GM19372 (cell line): ENCODE results near the gene TSHZ3.

Experiments used
- ATAC-seq: cut with Tn5 transposase; IDR thresholded peaks from one replicate; pipeline ENCODE4 v1.9.1; 2021; ENCODE audit warnings: mild to moderate bottlenecking, low read depth, moderate library complexity; ENCODE audit not compliant: unreplicated experiment

Gene TSHZ3

GRCh38 chr19:31290931-31291590 lies 58.2 kb downstream of the TSHZ3 start:
- ATAC-seq: no peak

DNA sequence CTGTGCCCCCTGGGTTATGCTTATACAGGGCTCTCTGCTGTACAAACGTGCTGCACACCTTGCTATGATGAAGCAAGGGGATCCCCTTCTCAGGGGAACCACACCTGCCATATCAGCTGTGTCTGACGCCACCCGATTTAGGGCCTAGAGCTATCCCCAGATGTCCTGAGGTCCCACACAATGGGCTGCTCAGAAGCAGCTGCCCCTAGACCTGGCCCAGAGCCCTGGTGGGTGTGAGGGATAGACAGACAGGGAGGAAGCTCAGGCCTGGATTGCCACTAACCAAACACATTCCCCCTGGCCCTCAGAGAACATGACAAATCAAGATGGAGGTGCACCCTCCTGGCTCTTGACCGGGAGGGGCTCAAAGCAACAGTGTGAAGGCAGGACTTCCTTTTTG lies 59.3 kb downstream of the TSHZ3 start:
- ATAC-seq: no peak

- no peak for ATAC-seq
These were observed 59.8 kb downstream of the TSHZ3 start for GRCh38 chr19:31289381-31289880.

- no peak for ATAC-seq
These were observed 62.7 kb downstream of the TSHZ3 start for GRCh38 chr19:31286491-31286890.

DNA sequence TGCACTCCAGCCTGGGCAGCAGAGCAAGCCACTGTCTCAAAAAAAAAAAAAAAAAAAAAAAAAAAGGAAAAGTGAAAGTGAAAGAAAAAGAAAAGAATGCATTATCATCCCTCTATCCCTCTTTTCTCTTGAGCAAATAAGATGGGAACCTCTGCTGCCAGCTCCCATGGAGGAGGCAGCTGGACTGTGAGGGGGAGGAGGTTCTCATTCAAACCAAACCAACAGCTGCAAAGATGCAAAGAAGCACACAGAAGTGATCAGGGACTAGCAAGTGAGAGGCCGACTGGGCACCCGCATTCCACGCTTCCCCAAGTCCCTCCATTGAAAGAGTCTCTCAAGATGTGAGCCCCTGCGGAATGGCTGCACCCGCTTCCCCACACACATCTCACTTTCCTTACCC lies 63.5 kb downstream of the TSHZ3 start:
- no peak for ATAC-seq

DNA sequence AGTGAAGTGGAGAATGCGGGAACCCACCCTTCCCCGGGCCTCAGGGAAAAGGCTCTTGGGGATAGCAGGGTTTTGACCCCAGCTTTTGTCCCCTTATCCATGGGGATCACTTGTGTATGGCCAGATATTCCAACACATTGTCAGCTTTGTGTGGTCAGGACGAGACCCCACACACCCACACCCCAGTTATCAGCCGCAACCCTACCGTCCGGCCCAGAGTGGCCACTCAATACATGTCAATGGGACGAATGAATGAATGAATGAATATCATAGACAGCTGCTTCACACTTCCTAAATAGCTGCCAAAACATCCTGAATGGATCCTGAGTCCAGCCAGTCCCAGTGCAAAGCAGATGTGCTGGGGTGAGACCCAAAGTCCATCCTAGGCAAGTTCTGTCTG lies 64.6 kb downstream of the TSHZ3 start:
- ATAC-seq: no peak

DNA sequence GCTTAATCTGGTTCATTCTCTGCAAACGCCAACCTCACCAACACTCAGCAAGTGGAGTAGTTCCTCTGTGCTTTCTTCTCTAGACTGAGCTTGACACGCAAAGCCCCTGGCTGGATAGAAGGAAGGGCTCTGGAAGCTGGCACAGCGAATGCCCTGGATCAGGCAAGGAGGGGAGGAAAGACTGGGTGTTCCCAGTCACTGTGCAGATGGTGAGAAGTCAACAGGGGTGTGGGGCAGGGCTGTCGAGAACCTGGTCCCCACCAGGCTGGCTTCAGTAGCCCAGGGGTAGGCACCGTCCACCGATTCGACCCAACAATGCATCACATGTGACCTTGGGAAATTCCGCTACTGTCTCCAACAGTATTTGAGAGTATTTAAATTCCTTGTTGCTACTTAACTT lies 65.5 kb downstream of the TSHZ3 start:
- no peak for ATAC-seq

- ATAC-seq: no peak
These were observed 66.9 kb downstream of the TSHZ3 start for GRCh38 chr19:31282346-31282745.

DNA sequence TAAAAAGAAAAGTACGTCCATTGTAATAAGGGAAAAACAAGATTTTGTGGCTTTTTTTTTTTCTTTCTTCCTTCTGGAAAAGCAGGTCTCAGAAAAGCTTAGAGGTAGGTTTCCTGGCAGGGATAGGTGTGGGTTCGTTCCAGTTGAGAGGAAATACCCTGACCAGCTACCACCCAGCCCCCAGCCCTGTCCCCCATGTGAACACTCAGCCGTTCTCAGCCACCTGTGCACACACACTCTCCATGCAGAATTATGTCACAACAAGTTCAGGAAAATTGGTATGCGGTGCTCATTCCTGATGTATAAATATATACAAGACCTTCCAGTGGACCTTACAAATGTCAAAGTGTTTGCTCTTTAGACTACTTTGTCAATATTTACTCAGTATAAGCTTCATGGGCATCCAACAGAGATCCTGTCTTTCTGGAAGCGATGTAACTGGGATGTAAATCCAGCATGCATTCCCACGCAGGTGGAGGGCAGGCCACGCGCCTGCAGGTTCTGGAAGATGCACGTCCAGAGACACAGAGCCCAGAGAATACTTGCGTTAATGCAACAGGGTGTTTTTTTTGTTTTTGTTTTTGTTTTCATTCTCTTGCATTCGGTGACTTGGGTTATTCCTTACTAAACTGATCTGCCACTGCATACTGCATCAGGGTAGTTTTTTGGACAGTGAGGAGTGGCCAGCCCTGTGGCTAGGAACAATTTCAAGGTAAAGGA lies 68.8 kb downstream of the TSHZ3 start:
- no peak for ATAC-seq

DNA sequence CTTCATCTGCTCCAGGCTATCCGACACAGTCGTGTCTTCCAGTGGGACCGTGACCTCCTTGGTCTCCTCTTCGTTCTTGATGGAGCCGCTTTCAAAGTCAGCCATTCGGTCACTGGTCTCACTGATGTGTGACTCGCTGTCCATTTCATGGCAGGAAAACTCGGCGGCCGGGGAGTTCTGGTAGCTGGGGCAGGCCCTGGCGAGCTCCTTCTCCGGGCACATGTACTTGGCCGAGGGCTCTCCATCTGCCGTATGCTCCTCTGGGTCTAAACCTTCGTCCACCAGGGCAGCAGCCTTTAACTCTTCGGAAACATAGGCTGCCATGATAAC lies 69.8 kb downstream of the TSHZ3 start:
- no peak for ATAC-seq

GRCh38 chr19:31278555-31279435 lies 70.4 kb downstream of the TSHZ3 start:
- no peak for ATAC-seq

DNA sequence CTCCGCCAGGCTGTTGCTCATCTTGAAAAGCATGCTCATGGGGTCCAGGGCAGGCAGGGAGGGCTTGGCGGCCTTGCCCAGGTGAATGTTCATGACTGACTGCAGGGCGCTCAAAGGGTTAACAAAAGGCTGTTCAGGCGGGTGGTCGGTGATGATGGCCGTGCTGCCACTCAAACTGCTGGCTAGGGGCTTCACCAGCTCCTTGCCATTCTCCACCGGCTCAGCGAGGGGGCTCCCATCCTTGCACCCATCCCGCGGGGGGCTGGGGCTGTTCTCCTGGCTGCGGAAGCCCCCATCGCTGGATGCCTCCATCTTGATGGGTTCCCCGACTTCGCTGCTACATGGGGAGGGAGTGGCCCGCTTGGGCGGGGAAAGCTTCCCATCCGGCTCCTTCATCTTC lies 71.7 kb downstream of the TSHZ3 start:
- ATAC-seq: no peak

DNA sequence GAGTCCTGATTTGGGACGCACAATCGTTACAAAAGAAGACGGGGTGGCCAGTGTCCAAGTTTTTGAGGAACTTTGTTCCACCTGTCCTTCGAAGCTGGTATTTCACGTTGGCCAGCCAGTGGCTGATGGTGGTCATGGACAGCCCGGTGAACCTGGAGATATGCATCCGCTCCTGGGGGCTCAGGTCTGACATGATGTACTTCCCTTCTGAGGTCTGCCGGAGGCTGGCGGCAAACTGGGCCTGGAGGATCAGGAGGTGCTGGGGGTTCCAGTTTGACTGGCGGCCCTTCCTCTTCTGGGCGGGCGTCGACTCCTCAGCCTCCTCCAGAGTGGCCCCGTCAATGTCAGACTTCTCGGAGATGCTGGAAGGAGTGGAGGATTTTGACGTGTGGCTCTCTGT lies 72.4 kb downstream of the TSHZ3 start:
- no peak for ATAC-seq

DNA sequence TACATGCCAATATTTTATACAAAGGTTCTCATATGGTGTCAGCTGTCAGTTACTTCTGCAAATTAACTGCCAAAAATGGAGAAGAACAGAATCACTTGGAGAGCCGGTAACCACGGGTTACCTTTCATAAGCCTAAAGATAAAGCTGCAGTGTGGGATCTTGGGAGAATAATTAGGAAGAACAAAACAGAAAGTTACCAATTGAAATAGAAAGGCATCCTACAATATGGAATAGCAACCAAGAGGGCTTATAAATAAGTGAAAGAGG lies 74.2 kb downstream of the TSHZ3 start:
- ATAC-seq: no peak

DNA sequence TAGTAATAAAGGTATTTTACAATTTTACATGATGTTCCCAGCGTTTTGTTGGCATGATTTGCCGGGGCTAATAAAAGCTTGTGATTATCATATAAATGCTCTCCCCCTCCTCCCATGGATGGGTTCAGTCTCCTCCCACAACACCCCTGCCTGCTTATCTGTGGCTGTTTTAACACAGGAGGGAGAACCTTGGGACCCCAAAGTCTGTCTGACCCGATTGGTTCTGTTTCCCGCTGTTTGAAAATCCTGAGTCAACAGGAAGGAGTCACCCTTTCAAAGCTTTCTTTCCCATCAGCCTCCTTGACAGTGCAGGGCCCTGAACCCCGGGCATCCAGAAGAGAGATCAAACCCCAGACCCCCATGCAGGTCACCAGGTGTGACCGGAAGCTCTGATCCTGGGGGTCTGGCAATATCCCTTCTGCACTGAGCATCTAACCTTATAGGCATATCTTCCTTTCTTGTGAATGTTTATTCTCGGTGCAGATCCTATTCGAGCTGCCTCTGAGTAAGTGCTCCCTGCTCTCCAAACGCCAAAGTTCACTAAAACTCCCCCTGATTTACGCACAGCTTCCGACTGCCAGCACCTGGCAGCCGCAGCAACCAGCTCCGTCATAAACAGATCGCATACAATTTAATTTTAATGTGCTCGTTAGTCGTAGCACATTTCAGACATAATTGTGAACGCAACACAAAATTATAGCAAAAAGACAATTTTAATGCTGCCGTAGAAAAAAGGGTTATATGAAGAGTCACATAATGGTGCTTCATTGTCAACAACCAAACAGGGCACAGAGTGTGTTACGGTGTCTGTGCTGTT lies 74.8 kb downstream of the TSHZ3 start:
- ATAC-seq: no peak

- ATAC-seq: no peak
These were observed 76.6 kb downstream of the TSHZ3 start for GRCh38 chr19:31272583-31273106.

DNA sequence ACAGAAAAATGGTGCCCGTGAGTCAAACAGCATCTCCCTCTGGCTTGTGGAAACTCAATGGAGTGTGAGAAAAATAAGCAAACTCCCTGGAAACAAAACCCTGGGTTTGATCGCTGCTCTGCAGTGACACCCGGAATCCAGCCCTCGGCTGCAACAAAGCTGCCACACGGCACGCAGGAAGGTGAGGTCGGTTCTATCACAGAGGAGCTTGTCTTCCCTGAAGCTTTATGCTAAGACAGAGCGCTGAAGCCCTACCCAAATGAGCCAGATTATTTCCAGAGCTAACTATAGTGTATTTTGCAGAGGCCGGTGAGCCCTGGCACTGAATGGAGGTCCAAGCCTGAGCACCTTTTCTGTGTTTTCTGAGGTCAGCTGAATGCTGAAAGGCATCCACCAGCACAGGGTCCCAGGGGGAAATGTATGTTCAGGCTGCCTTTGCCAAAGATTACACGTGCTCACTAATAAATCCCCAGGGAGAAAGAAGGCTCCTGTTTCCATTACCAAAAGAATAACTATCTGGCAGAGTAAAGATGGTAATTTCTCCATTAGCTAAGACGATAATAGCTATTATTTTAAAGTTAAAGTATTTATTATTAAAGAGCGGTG lies 77.8 kb downstream of the TSHZ3 start:
- ATAC-seq: no peak

GRCh38 chr19:31270897-31271296 lies 78.3 kb downstream of the TSHZ3 start:
- no peak for ATAC-seq

DNA sequence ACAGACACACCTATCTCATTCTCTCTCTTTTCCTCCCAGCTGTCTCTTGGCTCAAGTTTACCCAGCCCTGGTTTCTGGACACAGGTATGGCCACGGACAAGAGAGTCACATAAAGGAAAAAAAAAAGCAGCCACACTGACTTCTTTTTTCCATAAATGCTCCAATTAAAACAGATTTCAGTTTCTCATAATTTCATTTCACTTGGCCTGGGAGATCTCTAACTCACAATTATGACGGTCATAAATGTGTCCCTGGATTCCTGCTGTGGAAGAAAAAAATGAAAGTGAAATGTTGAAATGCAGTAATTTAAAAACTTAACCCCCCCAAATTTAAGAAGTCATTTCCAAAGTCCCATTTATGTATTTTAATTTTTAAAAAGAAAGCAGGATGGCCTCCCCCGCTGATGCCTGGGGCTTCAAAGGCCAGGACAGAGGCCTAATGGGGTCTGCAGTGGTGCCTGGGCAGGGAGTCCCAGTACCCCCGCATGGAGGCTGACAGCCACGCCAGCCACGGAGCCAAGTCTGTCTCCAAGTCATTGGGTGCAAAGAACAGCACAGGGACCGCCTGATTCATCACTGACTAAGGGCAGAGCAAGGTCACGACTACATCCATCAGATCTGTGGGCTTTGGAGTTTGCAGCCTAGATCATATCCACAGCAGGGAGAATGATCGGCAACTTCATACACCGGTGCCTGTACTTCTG lies 79.7 kb downstream of the TSHZ3 start:
- no peak for ATAC-seq
